HUES6 (cell line): Measurements from ENCODE around the gene GDPD3.

Experiments
- H3K27ac ChIP-seq: 2 replicates; pipeline ENCODE4 v1.7.0; 2013; ENCODE audit warnings: low read depth, mild to moderate bottlenecking, low read length, inconsistent platforms
- H3K27me3 ChIP-seq: 2 replicates; pipeline ENCODE4 v1.6.1; 2013; ENCODE audit warnings: low read length; ENCODE audit not compliant: control insufficient read depth, insufficient read depth
- H3K36me3 ChIP-seq: 2 replicates; pipeline ENCODE4 v1.6.1; 2013; ENCODE audit warnings: low read length; ENCODE audit not compliant: control insufficient read depth, insufficient read depth
- H3K4me1 ChIP-seq: 2 replicates; pipeline ENCODE4 v1.6.1; 2013; ENCODE audit warnings: low read length; ENCODE audit not compliant: control insufficient read depth, insufficient read depth
- H3K4me3 ChIP-seq: 2 replicates; pipeline ENCODE4 v1.5.1; 2013; ENCODE audit warnings: low read depth, low read length
- H3K9ac ChIP-seq: one replicate; pipeline ENCODE4 v1.6.1; 2013; ENCODE audit warnings: mild to moderate bottlenecking, low read length
- H3K9me3 ChIP-seq: 2 replicates; pipeline ENCODE4 v1.6.1; 2013; ENCODE audit warnings: low read depth, low read length; ENCODE audit not compliant: control insufficient read depth, insufficient read depth

GDPD3 gene

GRCh38 chr16:30112197-30113030 lies 923 bp downstream of the GDPD3 start:
- no peaks in the 10 kb centered on the region for H3K9me3 ChIP-seq
- H3K4me3 ChIP-seq: no peak overlapping the region

GRCh38 chr16:30110661-30111060 lies 2.7 kb downstream of the GDPD3 start:
- H3K4me1 ChIP-seq: peaks cover 4% of the 10 kb centered on the region
- H3K4me3 ChIP-seq: no peak overlapping the region
- no peaks in the 10 kb centered on the region for H3K27me3 ChIP-seq
- H3K27ac ChIP-seq: no peak overlapping the region
- no peak overlapping the region for H3K9ac ChIP-seq
- peaks cover 8% of the 10 kb centered on the region; the same call in 1 of the 2 replicates for H3K36me3 ChIP-seq
- H3K9me3 ChIP-seq: no peaks in the 10 kb centered on the region

More at GRCh38 chr16:30112197-30113030, 923 bp downstream of the GDPD3 start:
- H3K4me1 ChIP-seq: peaks cover 4% of the 10 kb centered on the region
- peaks cover 22% of the 10 kb centered on the region for H3K36me3 ChIP-seq
- H3K9ac ChIP-seq: no peak overlapping the region
- H3K27me3 ChIP-seq: no peaks in the 10 kb centered on the region
- H3K27ac ChIP-seq: no peak overlapping the region

- peaks cover 4% of the 10 kb centered on the region for H3K4me1 ChIP-seq
- no peaks in the 10 kb centered on the region for H3K27me3 ChIP-seq
- peaks cover 5% of the 10 kb centered on the region; the same call in 1 of the 2 replicates for H3K36me3 ChIP-seq
- no peaks in the 10 kb centered on the region for H3K9me3 ChIP-seq
- no peak overlapping the region for H3K9ac ChIP-seq
- no peak overlapping the region for H3K27ac ChIP-seq
- no peak overlapping the region for H3K4me3 ChIP-seq
Measured at GRCh38 chr16:30108059-30108850, 5.1 kb downstream of the GDPD3 start.

- Histone ChIP-seq H3K9me3 (no peaks in the 10 kb centered on the region; the same call in 1 of the 2 replicates), H3K9ac (no peak overlapping the region), H3K4me3 (no peak overlapping the region), H3K36me3 (peaks cover 2% of the 10 kb centered on the region; the same call in 1 of the 2 replicates), H3K4me1 (no peaks in the 10 kb centered on the region), H3K27me3 (no peaks in the 10 kb centered on the region), H3K27ac (no peak overlapping the region)
Measured at GRCh38 chr16:30104492-30104891, 8.8 kb downstream of the GDPD3 start.

GRCh38 chr16:30104090-30104489 lies 9.2 kb downstream of the GDPD3 start:
- no peaks in the 10 kb centered on the region for H3K4me1 ChIP-seq
- H3K4me3 ChIP-seq: no peak overlapping the region
- H3K27ac ChIP-seq: no peak overlapping the region
- H3K27me3 ChIP-seq: no peaks in the 10 kb centered on the region
- peaks cover 2% of the 10 kb centered on the region; the same call in 1 of the 2 replicates for H3K36me3 ChIP-seq
- H3K9me3 ChIP-seq: no peaks in the 10 kb centered on the region; the same call in 1 of the 2 replicates
- H3K9ac ChIP-seq: no peak overlapping the region

GRCh38 chr16:30096862-30097563 lies 16.3 kb downstream of the GDPD3 start:
- Histone ChIP-seq H3K4me1 (peaks cover 19% of the 10 kb centered on the region), H3K9ac (peak overlapping the region; percentile 86), H3K36me3 (peaks cover 6% of the 10 kb centered on the region; the same call in 1 of the 2 replicates), H3K9me3 (peaks cover 24% of the 10 kb centered on the region), H3K4me3 (peak overlapping the region; percentile 61), H3K27me3 (no peaks in the 10 kb centered on the region), H3K27ac (peak overlapping the region; percentile 85)

- Histone ChIP-seq H3K4me3 (peak within 1 kb of the TSS; percentile 66), H3K36me3 (peaks cover 6% of the 10 kb centered on the region; the same call in 1 of the 2 replicates), H3K27me3 (no peaks in the 10 kb centered on the region), H3K9me3 (peaks cover 24% of the 10 kb centered on the region), H3K4me1 (peaks cover 19% of the 10 kb centered on the region), H3K9ac (peak within 1 kb of the TSS; percentile 86), H3K27ac (peak within 1 kb of the TSS; percentile 85)
Measured at GRCh38 chr16:30096105-30096861, 17.1 kb downstream of the GDPD3 start, which contains the start of gene YPEL3. Gene YPEL3, minus strand, starts transcription at chr16:30096213. Its CDS starts 731 bp downstream, at chr16:30095482.

- Histone ChIP-seq H3K27me3 (no peaks in the 10 kb centered on the region), H3K9ac (peak overlapping the region; percentile 50), H3K36me3 (peaks cover 6% of the 10 kb centered on the region; the same call in 1 of the 2 replicates), H3K4me1 (peaks cover 26% of the 10 kb centered on the region), H3K27ac (peak overlapping the region; percentile 12; the same call in 1 of the 2 replicates), H3K9me3 (peaks cover 24% of the 10 kb centered on the region), H3K4me3 (peak overlapping the region; percentile 66)
Measured at GRCh38 chr16:30095166-30096078, 17.9 kb downstream of the GDPD3 start.

GRCh38 chr16:30094541-30095165 lies 18.7 kb downstream of the GDPD3 start:
- Histone ChIP-seq H3K9me3 (peaks cover 24% of the 10 kb centered on the region), H3K27me3 (no peaks in the 10 kb centered on the region), H3K4me3 (no peak overlapping the region), H3K9ac (no peak overlapping the region), H3K4me1 (peaks cover 32% of the 10 kb centered on the region), H3K27ac (no peak overlapping the region), H3K36me3 (peaks cover 6% of the 10 kb centered on the region; the same call in 1 of the 2 replicates)
